HCT116 (cell line): ENCODE results near the gene GAL. TPM values are rescaled to one million over a fixed set of nuclear protein-coding genes. Genes with fewer than 3 reads are reported as not detected.

ENCODE experiments used
- ATAC-seq: fragments of 200-7000 bp; cut with Tn5 transposase; 2 replicates; pipeline ENCODE4 v1.9.1; 2020; ENCODE audit warnings: mild to moderate bottlenecking, moderate library complexity
- BruUV-seq: library from RNA; stranded (reverse); fragments of 400-500 nt; replicated peaks from 2 replicates; lab custom pipeline; 2021; lab: Mats Ljungman, UMichigan
- CTCF ChIA-PET: fragments of 300-600 bp; sonication (Branson Sonifier 250); formaldehyde crosslinking; loops from one replicate; lab custom pipeline; 2021; ENCODE audit warnings: antibody characterized with exemption; lab: Charles Lee
- POLR2A ChIA-PET: fragments of 300-600, 350-600 bp; sonication (Branson Sonifier 250); formaldehyde crosslinking; loops from one replicate; lab custom pipeline; 2021; ENCODE audit warnings: antibody characterized with exemption; lab: Charles Lee
- RAD21 ChIA-PET, 2 experiments: fragments of 300-600 bp; sonication (Branson Sonifier 250); formaldehyde crosslinking; loops; one replicate each; lab custom pipeline; 2023; ENCODE audit warnings: low total read pairs in 2 of 2; ENCODE audit not compliant: uncharacterized antibody in 2 of 2, unreplicated experiment in 2 of 2, low non-redundant PET in 1 of 2; lab: Charles Lee
- DNase-seq: peaks from one replicate; pipeline ENCODE4 v3.0.0-alpha.2; 2010; ENCODE audit warnings: low read depth, low spot score
- H2AFZ ChIP-seq: fragments of 200-600 bp; shearing (Covaris generic), sonication (generic); 2 replicates; pipeline ENCODE4 v1.6.1; 2017; ENCODE audit warnings: low read depth, mixed run types, mixed read lengths, antibody characterized with exemption, low read length; ENCODE audit not compliant: poor library complexity, severe bottlenecking
- H3K27ac ChIP-seq: 2 replicates; pipeline ENCODE4 v1.5.1; 2012; ENCODE audit warnings: low read depth, low read length
- H3K27me3 ChIP-seq: fragments of 200-600 bp; sonication (generic); 2 replicates; pipeline ENCODE4 v1.6.1; 2016; ENCODE audit warnings: mixed run types, low read length, mixed read lengths; ENCODE audit not compliant: insufficient read depth
- H3K36me3 ChIP-seq, 2 experiments: fragments of 200-500 bp in 1 of 2; fragments of 200-600 bp in 1 of 2; sonication (Bioruptor generic) in 1 of 2; sonication (generic) in 1 of 2; 2 replicates each; pipeline versions ENCODE4 v1.5.1 to v1.6.1; 2014 to 2016; ENCODE audit warnings: low read length in 2 of 2, inconsistent platforms in 1 of 2, mixed read lengths in 1 of 2, mixed run types in 1 of 2; ENCODE audit not compliant: insufficient read depth in 2 of 2, control insufficient read depth in 1 of 2
- H3K4me1 ChIP-seq, 2 experiments: fragments of 200-600 bp in 1 of 2; sonication (generic) in 1 of 2; 2 replicates each; pipeline versions ENCODE4 v1.5.1 to v1.6.1; 2012 to 2017; ENCODE audit warnings: low read length in 2 of 2, inconsistent platforms in 1 of 2, mild to moderate bottlenecking in 1 of 2, mixed read lengths in 1 of 2, mixed run types in 1 of 2, moderate library complexity in 1 of 2; ENCODE audit not compliant: insufficient read depth in 2 of 2, control insufficient read depth in 1 of 2
- H3K4me2 ChIP-seq: fragments of 200-600 bp; sonication (generic); 2 replicates; pipeline ENCODE4 v1.6.1; 2017; ENCODE audit warnings: mixed run types, low read length, mixed read lengths
- H3K4me3 ChIP-seq, 2 experiments: fragments of 200-600 bp in 1 of 2; sonication (generic) in 1 of 2; replicated peaks in 1 of 2; 2 replicates each; pipeline ENCODE4 v1.5.1; 2011 to 2016; ENCODE audit warnings: low read length in 2 of 2, control low read depth in 1 of 2, low read depth in 1 of 2, mild to moderate bottlenecking in 1 of 2, mixed read lengths in 1 of 2, mixed run types in 1 of 2
- H3K79me2 ChIP-seq: fragments of 200-600 bp; sonication (generic); 2 replicates; pipeline ENCODE4 v1.6.1; 2017; ENCODE audit warnings: mild to moderate bottlenecking, mixed run types, low read length, moderate library complexity, mixed read lengths; ENCODE audit not compliant: insufficient read depth
- H3K9ac ChIP-seq: fragments of 200-600 bp; sonication (generic); 2 replicates; pipeline ENCODE4 v1.6.1; 2016; ENCODE audit warnings: low read length, mixed read lengths
- H3K9me2 ChIP-seq: fragments of 200-600 bp; sonication (generic), shearing (Covaris generic); 2 replicates; pipeline ENCODE4 v1.6.1; 2017; ENCODE audit warnings: mixed run types, mild to moderate bottlenecking, moderate library complexity; ENCODE audit not compliant: insufficient read depth
- H3K9me3 ChIP-seq, 2 experiments: fragments of 200-500 bp in 1 of 2; fragments of 200-600 bp in 1 of 2; sonication (Bioruptor generic) in 1 of 2; sonication (generic) in 1 of 2; 2 replicates each; pipeline ENCODE4 v1.6.1; 2014 to 2017; ENCODE audit warnings: low read length in 2 of 2, mixed read lengths in 2 of 2, inconsistent platforms in 1 of 2, low read depth in 1 of 2, mild to moderate bottlenecking in 1 of 2, mixed run types in 1 of 2, moderate library complexity in 1 of 2; ENCODE audit not compliant: control insufficient read depth in 1 of 2, insufficient read depth in 1 of 2
- H4K20me1 ChIP-seq: fragments of 200-600 bp; sonication (generic), shearing (Covaris generic); 2 replicates; pipeline ENCODE4 v1.6.1; 2017; ENCODE audit warnings: mixed run types, mild to moderate bottlenecking, moderate library complexity; ENCODE audit not compliant: insufficient read depth
- ATF3 ChIP-seq: IDR thresholded peaks from 2 replicates; pipeline ENCODE4 v1.6.1; 2012
- CBX3 ChIP-seq: IDR thresholded peaks from 2 replicates; pipeline ENCODE4 v1.6.1; 2012; ENCODE audit warnings: low read depth
- CTCF ChIP-seq, 3 experiments: fragments of 200-600 bp in 1 of 3; sonication (generic) in 1 of 3; IDR thresholded peaks in 2 of 3; conservative IDR thresholded peaks in 1 of 3; 2 replicates each; pipeline ENCODE4 v1.5.1; 2012 to 2017; ENCODE audit warnings: low read depth in 2 of 3, low read length in 2 of 3, antibody characterized with exemption in 1 of 3, borderline replicate concordance in 1 of 3, control low read depth in 1 of 3, mild to moderate bottlenecking in 1 of 3, mixed read lengths in 1 of 3, mixed run types in 1 of 3, moderate library complexity in 1 of 3; ENCODE audit not compliant: insufficient read depth in 1 of 3
- EGR1 ChIP-seq: IDR thresholded peaks from 2 replicates; pipeline ENCODE4 v1.6.1; 2012; ENCODE audit warnings: low read depth
- ELF1 ChIP-seq: IDR thresholded peaks from 2 replicates; pipeline ENCODE4 v1.6.1; 2012; ENCODE audit warnings: low read depth, borderline replicate concordance
- EZH2 ChIP-seq: fragments of 200-600 bp; sonication (generic); IDR thresholded peaks from 2 replicates; pipeline ENCODE4 v1.6.1; 2017; ENCODE audit warnings: antibody characterized with exemption, mixed run types
- EZH2phosphoT487 ChIP-seq: fragments of 200-600 bp; IDR thresholded peaks from 2 replicates; pipeline ENCODE4 v1.6.1; 2018; ENCODE audit warnings: antibody characterized with exemption, borderline replicate concordance
- FOSL1 ChIP-seq: IDR thresholded peaks from 2 replicates; pipeline ENCODE4 v1.6.1; 2012; ENCODE audit warnings: low read depth
- JUND ChIP-seq: IDR thresholded peaks from 2 replicates; pipeline ENCODE4 v1.6.1; 2012
- MAX ChIP-seq: IDR thresholded peaks from 2 replicates; pipeline ENCODE4 v1.6.1; 2012
- POLR2A ChIP-seq: IDR thresholded peaks from 2 replicates; pipeline ENCODE4 v1.7.0; 2011; ENCODE audit warnings: borderline replicate concordance; ENCODE audit not compliant: insufficient read depth, insufficient read length; ENCODE audit errors: extremely low read depth
- POLR2AphosphoS5 ChIP-seq: IDR thresholded peaks from 2 replicates; pipeline ENCODE4 v1.6.1; 2011; ENCODE audit warnings: mild to moderate bottlenecking, low read depth, low read length, moderate library complexity
- RAD21 ChIP-seq: IDR thresholded peaks from 2 replicates; pipeline ENCODE4 v1.6.1; 2012; ENCODE audit warnings: low read depth, mild to moderate bottlenecking
- REST ChIP-seq: IDR thresholded peaks from 2 replicates; pipeline ENCODE4 v1.6.1; 2012; ENCODE audit warnings: low read depth
- SP1 ChIP-seq: IDR thresholded peaks from 2 replicates; pipeline ENCODE4 v1.6.1; 2012; ENCODE audit warnings: low read depth
- SRF ChIP-seq: IDR thresholded peaks from 2 replicates; pipeline ENCODE4 v1.6.1; 2012; ENCODE audit warnings: low read depth
- TCF7L2 ChIP-seq: IDR thresholded peaks from 2 replicates; pipeline ENCODE4 v1.7.0; 2011; ENCODE audit warnings: borderline replicate concordance, inconsistent platforms; ENCODE audit not compliant: insufficient read depth, insufficient read length; ENCODE audit errors: extremely low read depth
- YY1 ChIP-seq: IDR thresholded peaks from 2 replicates; pipeline ENCODE4 v1.6.1; 2011; ENCODE audit warnings: low read length, low read depth, moderate library complexity, mild to moderate bottlenecking; ENCODE audit not compliant: insufficient replicate concordance; ENCODE audit errors: extremely low read depth
- ZFX ChIP-seq: fragments of 450-650 bp; IDR thresholded peaks from 2 replicates; pipeline ENCODE4 v1.6.1; 2017
- ZNF274 ChIP-seq: fragments of 200-500 bp; sonication (Bioruptor generic); IDR thresholded peaks from 2 replicates; pipeline ENCODE4 v1.6.1; 2014; ENCODE audit warnings: mild to moderate bottlenecking, low read depth, low read length, inconsistent platforms
- intact Hi-C: fragments of 100-400 bp; cut with micrococcal nuclease; formaldehyde crosslinking; loops from 2 replicates; pipeline ENCODE4 v1.10.0; 2022
- total RNA-seq: library from RNA; stranded (reverse); gene quantifications from one replicate; pipeline ENCODE4 v1.2.1, GENCODE V29; 2021; ENCODE audit not compliant: unreplicated experiment

The GAL gene
- total RNA-seq, 1 experiment from 2014 or later: 83.1 TPM

GRCh38 chr11:68721075-68721474 is 36.7 kb downstream of the GAL start:
- Histone ChIP-seq H3K4me2 (no peak overlapping the region), H3K27ac (no peak overlapping the region), H3K4me1 (no peaks in the 10 kb centered on the region), H2AFZ (no peak overlapping the region), H3K27me3 (no peaks in the 10 kb centered on the region), H3K9ac (no peak overlapping the region), H3K4me3 (no peak overlapping the region), H3K9me2 (no peaks in the 10 kb centered on the region), H3K79me2 (no peaks in the 10 kb centered on the region), H3K9me3 (no peaks in the 10 kb centered on the region), H3K36me3 (no peaks in the 10 kb centered on the region), H4K20me1 (no peaks in the 10 kb centered on the region)
- no TSS peak for BruUV-seq
- intact Hi-C loops: no loop called here
- ChIA-PET CTCF (no interaction called here), RAD21 (no interaction called here), POLR2A (no interaction called here)
- DNase-seq (no peak), ATAC-seq (no peak)
- TF ChIP-seq SP1 (no peak), MAX (no peak), ZNF274 (no peak), YY1 (no peak), CBX3 (no peak), ZFX (no peak), SRF (no peak), EZH2 (no peak), REST (no peak), FOSL1 (no peak), POLR2A (no peak), EZH2phosphoT487 (no peak), TCF7L2 (no peak), ELF1 (no peak), JUND (no peak), POLR2AphosphoS5 (no peak), ATF3 (no peak), RAD21 (no peak), CTCF (IDR thresholded peaks at IDR 0.05 in 2 of 3, conservative IDR thresholded peaks at IDR 0.05 in 1 of 3; ENCODE audit: borderline replicate concordance in 1 of 3, insufficient read depth in 1 of 3, low read depth in 2 of 3, low read length in 2 of 3) (no peak), EGR1 (no peak)
